ENCODE measurements around the gene NUDT17. TPM values are rescaled to one million over a fixed set of nuclear protein-coding genes. Genes with fewer than 3 reads are reported as not detected.

Gene NUDT17
- total RNA-seq, 1 donor from 2014 or later = 11.9 TPM

DNA sequence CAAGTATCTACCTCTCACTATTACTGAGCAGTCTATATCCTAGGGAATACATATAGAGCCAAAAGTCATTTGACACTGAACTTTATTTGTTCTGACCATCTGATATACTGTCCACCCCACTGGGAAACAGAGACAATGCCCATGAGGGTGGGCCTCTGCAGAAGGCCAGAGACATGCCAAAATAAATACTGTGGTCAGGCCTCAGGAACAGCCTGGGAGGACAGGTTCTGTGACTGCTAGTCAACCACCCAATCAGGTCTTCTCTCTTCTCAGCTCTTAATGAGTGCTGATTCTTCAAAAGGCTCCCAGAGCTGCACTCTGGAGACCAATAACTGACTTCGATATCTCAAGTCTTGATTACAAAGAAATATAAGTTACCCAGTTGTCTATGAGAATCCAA lies 45.7 kb downstream of the NUDT17 start:
- Histone ChIP-seq H3K4me1 (peaks cover 7% of the 10 kb centered on the region), H3K27ac (no peak overlapping the region), H3K9me3 (ENCODE audit: low read depth) (no peaks in the 10 kb centered on the region), H3K27me3 (peaks cover 18% of the 10 kb centered on the region), H4K20me1 (ENCODE audit: low read depth) (no peaks in the 10 kb centered on the region), H3K4me2 (no peak overlapping the region), H3F3A (ENCODE audit: low read depth) (no peaks in the 10 kb centered on the region), H3K79me2 (ENCODE audit: low read depth) (no peaks in the 10 kb centered on the region), H3K36me3 (no peaks in the 10 kb centered on the region), H3K9ac (no peak overlapping the region), H2AFZ (replicated peaks) (peak overlapping the region; percentile 95), H3K4me3 (no peak overlapping the region)
- no peak overlapping the region for H3K4me3 Mint-ChIP-seq
- peaks cover 27% of the 10 kb centered on the region for H3K4me1 Mint-ChIP-seq
- H3K9me3 Mint-ChIP-seq = no peaks in the 10 kb centered on the region
- H3K27me3 Mint-ChIP-seq (ENCODE audit: insufficient read depth, low read depth) = peaks cover 4% of the 10 kb centered on the region
- no peak overlapping the region for H3K27ac Mint-ChIP-seq
- H3K36me3 Mint-ChIP-seq = no peaks in the 10 kb centered on the region
- DNase-seq (ENCODE audit: low spot score) = no peak
- TF ChIP-seq, protein P1, sequence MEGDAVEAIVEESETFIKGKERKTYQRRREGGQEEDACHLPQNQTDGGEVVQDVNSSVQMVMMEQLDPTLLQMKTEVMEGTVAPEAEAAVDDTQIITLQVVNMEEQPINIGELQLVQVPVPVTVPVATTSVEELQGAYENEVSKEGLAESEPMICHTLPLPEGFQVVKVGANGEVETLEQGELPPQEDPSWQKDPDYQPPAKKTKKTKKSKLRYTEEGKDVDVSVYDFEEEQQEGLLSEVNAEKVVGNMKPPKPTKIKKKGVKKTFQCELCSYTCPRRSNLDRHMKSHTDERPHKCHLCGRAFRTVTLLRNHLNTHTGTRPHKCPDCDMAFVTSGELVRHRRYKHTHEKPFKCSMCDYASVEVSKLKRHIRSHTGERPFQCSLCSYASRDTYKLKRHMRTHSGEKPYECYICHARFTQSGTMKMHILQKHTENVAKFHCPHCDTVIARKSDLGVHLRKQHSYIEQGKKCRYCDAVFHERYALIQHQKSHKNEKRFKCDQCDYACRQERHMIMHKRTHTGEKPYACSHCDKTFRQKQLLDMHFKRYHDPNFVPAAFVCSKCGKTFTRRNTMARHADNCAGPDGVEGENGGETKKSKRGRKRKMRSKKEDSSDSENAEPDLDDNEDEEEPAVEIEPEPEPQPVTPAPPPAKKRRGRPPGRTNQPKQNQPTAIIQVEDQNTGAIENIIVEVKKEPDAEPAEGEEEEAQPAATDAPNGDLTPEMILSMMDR (IDR thresholded peaks at IDR 0.05) = no peak
- no peak for TF ChIP-seq EZH2phosphoT487 (IDR thresholded peaks at IDR 0.05)

DNA sequence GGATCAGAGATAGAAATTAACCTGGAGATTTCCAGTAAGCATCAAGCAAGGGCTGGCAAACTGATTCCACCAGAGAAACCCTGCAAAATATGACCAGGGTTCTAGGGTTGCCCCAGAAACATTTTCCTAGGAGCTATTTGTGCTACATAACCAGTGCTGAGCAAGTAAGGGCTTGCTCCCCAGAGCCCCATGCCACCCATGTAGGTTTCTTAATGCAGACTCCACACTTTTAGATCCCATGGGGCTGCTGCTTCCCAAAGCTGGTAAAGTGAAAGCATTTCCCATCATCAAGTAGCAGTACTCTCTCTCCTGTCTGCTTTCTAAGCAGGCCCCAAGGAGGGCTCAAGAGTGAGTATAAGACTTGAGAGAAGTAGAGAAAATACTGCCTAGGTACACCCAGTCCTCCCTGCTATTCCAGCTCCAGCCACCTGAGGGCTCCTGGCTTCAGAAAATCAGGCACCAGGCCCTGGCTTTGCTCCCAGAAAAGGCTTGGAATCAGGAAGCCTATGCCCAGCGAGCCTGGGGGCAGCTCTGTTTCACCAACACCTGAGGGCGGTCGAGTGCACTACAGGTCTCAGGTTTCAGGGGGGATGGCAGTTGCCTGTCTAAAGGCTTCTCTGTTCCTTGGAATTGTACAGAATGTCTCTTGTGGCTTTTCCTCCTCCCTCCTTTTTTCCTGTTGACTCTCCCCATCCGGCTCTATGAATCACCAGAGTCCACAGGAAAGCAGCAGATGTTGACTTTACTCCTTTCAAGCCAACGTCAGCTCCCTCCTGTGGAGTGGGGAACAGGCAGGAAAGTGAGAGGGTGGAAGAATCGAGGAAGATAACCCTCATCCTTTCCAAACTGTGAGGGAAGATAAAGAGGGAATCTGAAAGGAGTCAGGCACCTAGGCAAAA lies 46.4 kb downstream of the NUDT17 start:
- Histone ChIP-seq H3F3A (ENCODE audit: low read depth) (no peaks in the 10 kb centered on the region), H3K79me2 (ENCODE audit: low read depth) (no peaks in the 10 kb centered on the region), H3K4me2 (peak overlapping the region; percentile 74), H3K4me1 (peaks cover 7% of the 10 kb centered on the region), H3K4me3 (peak overlapping the region; percentile 27), H3K9me3 (ENCODE audit: low read depth) (no peaks in the 10 kb centered on the region), H2AFZ (replicated peaks) (peak overlapping the region; percentile 100), H4K20me1 (ENCODE audit: low read depth) (no peaks in the 10 kb centered on the region), H3K9ac (no peak overlapping the region), H3K36me3 (no peaks in the 10 kb centered on the region), H3K27me3 (peaks cover 11% of the 10 kb centered on the region), H3K27ac (no peak overlapping the region)
- peak overlapping the region; percentile 56 for H3K4me3 Mint-ChIP-seq
- H3K4me1 Mint-ChIP-seq = peaks cover 25% of the 10 kb centered on the region
- peak; percentile 98 for DNase-seq (ENCODE audit: low spot score)
- peak overlapping the region; percentile 88 for H3K27ac Mint-ChIP-seq
- no peaks in the 10 kb centered on the region for H3K36me3 Mint-ChIP-seq
- H3K27me3 Mint-ChIP-seq (ENCODE audit: insufficient read depth, low read depth) = peaks cover 10% of the 10 kb centered on the region
- TF ChIP-seq EZH2 (IDR thresholded peaks at IDR 0.05) = no peak
- TF ChIP-seq, protein P1 (IDR thresholded peaks at IDR 0.05) = peak; percentile 91
- H3K9me3 Mint-ChIP-seq = no peaks in the 10 kb centered on the region

DNA sequence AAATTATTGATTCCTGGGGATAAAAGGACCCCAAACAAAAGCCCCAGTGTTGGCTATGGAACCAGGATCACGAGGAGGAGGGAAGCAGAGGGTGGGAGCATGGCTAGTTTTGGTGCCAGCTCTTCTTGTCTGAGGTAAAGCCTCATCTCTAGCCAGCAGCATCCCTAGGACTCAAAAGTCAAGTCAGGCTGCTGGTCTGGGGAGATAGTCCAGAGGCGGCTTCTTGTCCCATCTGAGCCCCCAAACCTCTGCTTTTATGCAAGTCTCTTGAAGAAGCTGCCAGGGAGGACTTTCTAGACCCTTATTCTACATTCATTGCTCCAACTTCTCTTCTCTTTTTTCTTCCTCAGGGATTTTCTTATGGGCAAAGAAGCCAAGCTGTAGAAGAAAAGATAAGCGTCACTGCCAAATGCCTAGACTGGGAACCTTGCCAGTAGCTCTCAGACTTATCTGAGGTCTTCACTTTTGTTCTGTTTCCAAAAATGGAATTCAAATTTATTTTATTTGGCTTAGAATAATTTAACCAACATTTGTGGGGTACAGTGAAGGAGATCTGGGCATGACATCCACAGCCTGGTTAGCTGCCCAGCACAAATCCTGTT lies 47.2 kb downstream of the NUDT17 start:
- Mint-ChIP-seq H3K4me1 (peaks cover 25% of the 10 kb centered on the region), H3K36me3 (no peaks in the 10 kb centered on the region), H3K9me3 (no peaks in the 10 kb centered on the region), H3K27ac (peak overlapping the region; percentile 88), H3K4me3 (peak overlapping the region; percentile 56), H3K27me3 (ENCODE audit: insufficient read depth, low read depth) (peaks cover 10% of the 10 kb centered on the region)
- Histone ChIP-seq H3K27ac (no peak overlapping the region), H3K4me2 (peak overlapping the region; percentile 74), H2AFZ (replicated peaks) (peak overlapping the region; percentile 100), H3F3A (ENCODE audit: low read depth) (no peaks in the 10 kb centered on the region), H3K4me3 (peak overlapping the region; percentile 27), H3K27me3 (peaks cover 4% of the 10 kb centered on the region), H3K9ac (no peak overlapping the region), H3K79me2 (ENCODE audit: low read depth) (no peaks in the 10 kb centered on the region), H3K9me3 (ENCODE audit: low read depth) (no peaks in the 10 kb centered on the region), H3K36me3 (no peaks in the 10 kb centered on the region), H3K4me1 (peaks cover 7% of the 10 kb centered on the region), H4K20me1 (ENCODE audit: low read depth) (no peaks in the 10 kb centered on the region)
- no peak for DNase-seq (ENCODE audit: low spot score)
- no peak for TF ChIP-seq EZH2phosphoT487 (IDR thresholded peaks at IDR 0.05)
- TF ChIP-seq, protein P1 (IDR thresholded peaks at IDR 0.05) = no peak
